Measurements from ENCODE around the gene MRPL38. TPM values are rescaled to one million over a fixed set of nuclear protein-coding genes. Genes with fewer than 3 reads are reported as not detected.

The MRPL38 gene
- total RNA-seq, 1 experiment from 2014 or later = 219 TPM

DNA sequence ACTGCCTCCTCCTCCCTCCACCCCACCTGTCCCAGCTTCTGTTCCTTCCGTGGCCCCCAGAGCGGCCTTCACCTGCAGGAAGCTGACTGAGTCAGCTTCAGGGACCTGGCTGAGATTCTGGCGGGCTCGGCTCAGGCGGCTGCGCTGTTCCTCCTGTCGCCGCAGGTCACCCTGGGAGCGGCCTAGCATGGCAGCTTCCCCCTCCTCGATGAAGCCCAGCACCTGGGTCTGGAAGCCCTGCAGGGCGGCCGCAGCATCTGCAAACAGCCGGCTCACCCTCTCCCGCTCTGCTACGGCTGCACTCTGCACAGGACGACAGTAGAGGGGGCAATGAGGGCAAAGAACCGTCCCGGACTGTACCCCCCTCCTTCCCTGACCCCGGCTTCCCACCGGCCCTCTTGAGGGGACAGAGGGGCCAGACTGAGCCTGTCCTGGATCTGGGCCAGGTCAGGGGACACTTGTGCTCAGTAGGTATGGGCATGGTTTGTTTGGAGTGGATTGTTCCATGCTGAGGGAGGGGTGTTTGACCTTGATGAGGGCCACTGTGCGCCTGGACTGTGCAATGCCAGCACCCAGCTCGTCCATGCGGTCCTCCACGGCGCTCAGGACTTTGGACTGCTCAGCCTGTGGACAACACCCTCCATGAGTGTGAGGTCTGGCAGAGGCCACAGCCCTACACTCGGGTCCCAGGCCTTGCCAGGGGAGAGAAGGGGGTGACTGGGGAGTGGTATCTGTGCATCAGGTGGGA lies 28.3 kb downstream of the MRPL38 start:
- ATAC-seq (peak; percentile 55), DNase-seq (ENCODE audit: low read depth, low spot score) (peak; percentile 84)
- TF ChIP-seq, protein P1, sequence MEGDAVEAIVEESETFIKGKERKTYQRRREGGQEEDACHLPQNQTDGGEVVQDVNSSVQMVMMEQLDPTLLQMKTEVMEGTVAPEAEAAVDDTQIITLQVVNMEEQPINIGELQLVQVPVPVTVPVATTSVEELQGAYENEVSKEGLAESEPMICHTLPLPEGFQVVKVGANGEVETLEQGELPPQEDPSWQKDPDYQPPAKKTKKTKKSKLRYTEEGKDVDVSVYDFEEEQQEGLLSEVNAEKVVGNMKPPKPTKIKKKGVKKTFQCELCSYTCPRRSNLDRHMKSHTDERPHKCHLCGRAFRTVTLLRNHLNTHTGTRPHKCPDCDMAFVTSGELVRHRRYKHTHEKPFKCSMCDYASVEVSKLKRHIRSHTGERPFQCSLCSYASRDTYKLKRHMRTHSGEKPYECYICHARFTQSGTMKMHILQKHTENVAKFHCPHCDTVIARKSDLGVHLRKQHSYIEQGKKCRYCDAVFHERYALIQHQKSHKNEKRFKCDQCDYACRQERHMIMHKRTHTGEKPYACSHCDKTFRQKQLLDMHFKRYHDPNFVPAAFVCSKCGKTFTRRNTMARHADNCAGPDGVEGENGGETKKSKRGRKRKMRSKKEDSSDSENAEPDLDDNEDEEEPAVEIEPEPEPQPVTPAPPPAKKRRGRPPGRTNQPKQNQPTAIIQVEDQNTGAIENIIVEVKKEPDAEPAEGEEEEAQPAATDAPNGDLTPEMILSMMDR (IDR thresholded peaks at IDR 0.05 in 2 of 3, conservative IDR thresholded peaks at IDR 0.05 in 1 of 3; ENCODE audit: borderline replicate concordance in 1 of 3, insufficient read depth in 1 of 3, low read depth in 2 of 3, low read length in 2 of 3) = peak in 2 of 3 experiments; percentile 34 to 36; a peak in 4 of 6 replicates
- TF ChIP-seq ZFX (IDR thresholded peaks at IDR 0.05) (peak; percentile 68), JUND (IDR thresholded peaks at IDR 0.05) (no peak), CBX3 (IDR thresholded peaks at IDR 0.05; ENCODE audit: low read depth) (no peak), FOSL1 (IDR thresholded peaks at IDR 0.05; ENCODE audit: low read depth) (no peak), YY1 (IDR thresholded peaks at IDR 0.05; ENCODE audit: extremely low read depth, insufficient replicate concordance, low read depth, low read length) (peak; percentile 62), POLR2AphosphoS5 (IDR thresholded peaks at IDR 0.05; ENCODE audit: low read depth, low read length) (peak; percentile 68), TCF7L2 (IDR thresholded peaks at IDR 0.05; ENCODE audit: borderline replicate concordance, extremely low read depth, insufficient read depth, insufficient read length) (peak; percentile 69), EGR1 (IDR thresholded peaks at IDR 0.05; ENCODE audit: low read depth) (no peak), CEBPB (IDR thresholded peaks at IDR 0.05; ENCODE audit: low read depth) (no peak), SRF (IDR thresholded peaks at IDR 0.05; ENCODE audit: low read depth) (no peak), POLR2A (IDR thresholded peaks at IDR 0.05; ENCODE audit: borderline replicate concordance, extremely low read depth, insufficient read depth, insufficient read length) (peak; percentile 53), RAD21 (IDR thresholded peaks at IDR 0.05; ENCODE audit: low read depth) (no peak)
- TF ChIP-seq, protein P2, sequence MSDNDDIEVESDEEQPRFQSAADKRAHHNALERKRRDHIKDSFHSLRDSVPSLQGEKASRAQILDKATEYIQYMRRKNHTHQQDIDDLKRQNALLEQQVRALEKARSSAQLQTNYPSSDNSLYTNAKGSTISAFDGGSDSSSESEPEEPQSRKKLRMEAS (IDR thresholded peaks at IDR 0.05) = no peak
- TF ChIP-seq, protein P3, sequence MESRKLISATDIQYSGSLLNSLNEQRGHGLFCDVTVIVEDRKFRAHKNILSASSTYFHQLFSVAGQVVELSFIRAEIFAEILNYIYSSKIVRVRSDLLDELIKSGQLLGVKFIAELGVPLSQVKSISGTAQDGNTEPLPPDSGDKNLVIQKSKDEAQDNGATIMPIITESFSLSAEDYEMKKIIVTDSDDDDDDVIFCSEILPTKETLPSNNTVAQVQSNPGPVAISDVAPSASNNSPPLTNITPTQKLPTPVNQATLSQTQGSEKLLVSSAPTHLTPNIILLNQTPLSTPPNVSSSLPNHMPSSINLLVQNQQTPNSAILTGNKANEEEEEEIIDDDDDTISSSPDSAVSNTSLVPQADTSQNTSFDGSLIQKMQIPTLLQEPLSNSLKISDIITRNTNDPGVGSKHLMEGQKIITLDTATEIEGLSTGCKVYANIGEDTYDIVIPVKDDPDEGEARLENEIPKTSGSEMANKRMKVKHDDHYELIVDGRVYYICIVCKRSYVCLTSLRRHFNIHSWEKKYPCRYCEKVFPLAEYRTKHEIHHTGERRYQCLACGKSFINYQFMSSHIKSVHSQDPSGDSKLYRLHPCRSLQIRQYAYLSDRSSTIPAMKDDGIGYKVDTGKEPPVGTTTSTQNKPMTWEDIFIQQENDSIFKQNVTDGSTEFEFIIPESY (IDR thresholded peaks at IDR 0.05; ENCODE audit: extremely low read depth, insufficient replicate concordance, low read length) = no peak
- ChIA-PET RAD21 (ENCODE audit: low non-redundant PET in 1 of 2, low total read pairs in 2 of 2, uncharacterized antibody in 2 of 2, unreplicated experiment in 2 of 2) (interaction anchor here (1.0 to 1.5 kb wide), 3 partner anchors 15 to 21 kb away, joined by 5 to 6 read pairs (median 5); partner anchors contain the start of gene WBP2 (in 2 of the 2)), POLR2A (interaction anchor here (0.7 to 3.2 kb wide), 21 partner anchors 9 to 193 kb away, joined by 3 to 27 read pairs (median 4); partner anchors contain the start of genes MRPL38, TRIM65, UNK and WBP2), CTCF (interaction anchor here (0.8 to 6.3 kb wide), 21 partner anchors 11 to 276 kb away, joined by 3 to 57 read pairs (median 4); partner anchors contain the start of genes FBF1, GALK1, MRPL38 and UNK)
- BruUV-seq (replicated peaks) = no TSS peak
- H3K4me3 ChIP-seq (replicated peaks in 1 of 2; ENCODE audit: low read depth in 1 of 2, low read length in 2 of 2) = peak overlapping the region; percentile 69 to 81
- H3K36me3 ChIP-seq (ENCODE audit: control insufficient read depth in 1 of 2, insufficient read depth in 2 of 2, low read length in 2 of 2) = peaks cover 0 to 4% of the 10 kb centered on the region in 2 experiments; a peak in 1 of 4 replicates
- no peak overlapping the region for H2AFZ ChIP-seq (ENCODE audit: low read depth, low read length, poor library complexity, severe bottlenecking)
- H3K9me3 ChIP-seq (ENCODE audit: control insufficient read depth in 1 of 2, insufficient read depth in 1 of 2, low read depth in 1 of 2, low read length in 2 of 2) = no peaks in the 10 kb centered on the region
- H3K27me3 ChIP-seq (ENCODE audit: insufficient read depth, low read length) = no peaks in the 10 kb centered on the region
- intact Hi-C loops (cut with micrococcal nuclease) = loop anchor here (5.0 kb wide), 1 partner anchor 99 kb away; a partner anchor contains a TSS
- peaks cover 58 to 75% of the 10 kb centered on the region in 2 experiments for H3K4me1 ChIP-seq (ENCODE audit: control insufficient read depth in 1 of 2, insufficient read depth in 2 of 2, low read length in 2 of 2)
- H3K9me2 ChIP-seq (ENCODE audit: insufficient read depth) = no peaks in the 10 kb centered on the region
- H3K27ac ChIP-seq (ENCODE audit: low read depth, low read length) = peak overlapping the region; percentile 99
- peak overlapping the region; percentile 96 for H3K4me2 ChIP-seq (ENCODE audit: low read length)
- peaks cover 27% of the 10 kb centered on the region for H3K79me2 ChIP-seq (ENCODE audit: insufficient read depth, low read length)
- no peaks in the 10 kb centered on the region for H4K20me1 ChIP-seq (ENCODE audit: insufficient read depth)
- H3K9ac ChIP-seq (ENCODE audit: low read length) = peak overlapping the region; percentile 96
